ENCODE data around the gene GBX1.

Gene GBX1

GRCh38 chr7:151167197-151167961 is at the start of gene GBX1:
Gene GBX1, minus strand, starts transcription at chr7:151167694. Its CDS starts 146 bp downstream, at chr7:151167548.
- DNase-seq, result no peak

GRCh38 chr7:151215396-151215795 is 47.9 kb upstream of the GBX1 start:
- DNase-seq, result no peak

- no peak for DNase-seq
Measured at GRCh38 chr7:151213826-151214225, 46.3 kb upstream of the GBX1 start.

DNA sequence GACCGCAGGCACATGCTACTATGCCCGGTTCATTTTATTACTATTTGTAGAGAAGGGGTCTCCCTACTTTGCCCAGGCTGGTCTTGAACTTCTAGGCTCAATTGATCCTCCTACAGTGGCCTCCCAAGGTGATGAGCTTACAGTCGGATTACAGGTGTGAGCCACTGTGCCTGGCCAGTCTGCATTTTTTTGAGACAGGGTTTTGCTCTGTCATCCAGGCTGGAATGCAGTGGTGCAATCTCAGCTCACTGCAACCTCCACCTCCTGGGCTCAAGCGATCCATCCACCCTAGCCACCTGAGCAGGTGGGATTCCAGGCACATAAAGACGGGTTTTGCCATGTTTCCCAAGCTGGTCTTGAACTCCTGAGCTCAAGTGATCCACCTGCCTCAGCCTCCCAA is 45.1 kb upstream of the GBX1 start:
- DNase-seq, result no peak

GRCh38 chr7:151211155-151211772 is 43.8 kb upstream of the GBX1 start:
- no peak for DNase-seq

DNA sequence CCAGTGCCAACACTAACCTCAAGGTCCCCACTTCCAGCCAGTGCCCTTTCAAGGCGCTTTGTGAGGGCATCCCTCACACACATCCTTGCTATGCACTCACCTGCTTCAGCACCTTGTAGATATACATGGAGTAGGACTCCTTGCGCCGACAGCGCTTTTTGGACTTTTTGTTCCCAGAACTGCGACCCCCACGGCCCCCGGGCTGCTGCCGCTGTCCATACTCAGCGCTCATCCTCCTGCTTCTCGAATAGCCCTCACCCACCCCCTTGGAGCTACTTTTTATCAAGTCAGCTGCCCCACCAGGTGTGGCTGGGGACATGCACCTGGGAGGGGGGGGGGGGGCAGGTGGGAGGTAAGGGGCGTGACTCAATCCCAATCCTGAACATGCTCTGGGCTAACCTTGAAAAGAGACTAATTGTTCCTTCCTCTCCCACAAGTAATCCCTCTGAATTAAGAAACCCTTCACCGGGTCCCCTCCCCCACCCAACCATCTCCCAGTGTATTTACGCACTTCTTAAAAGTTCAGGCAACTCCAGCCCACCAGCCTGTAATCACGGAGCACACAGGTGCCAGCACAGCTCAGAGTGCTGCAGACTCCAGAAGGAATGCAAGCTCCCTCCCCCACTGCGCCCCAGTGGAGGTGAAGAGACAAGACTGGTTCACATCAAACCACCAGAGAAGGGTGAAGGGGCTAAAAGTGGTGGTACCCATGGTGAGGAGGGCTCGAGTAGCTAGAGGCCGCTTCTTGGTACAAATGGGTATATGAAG is 42.8 kb upstream of the GBX1 start, which contains the start of gene H2BK1:
Gene H2BK1, minus strand, starts transcription at position 402 of the 768 bp plus-strand sequence. Its CDS starts 170 bp downstream, at position 232.
- DNase-seq, result no peak

DNA sequence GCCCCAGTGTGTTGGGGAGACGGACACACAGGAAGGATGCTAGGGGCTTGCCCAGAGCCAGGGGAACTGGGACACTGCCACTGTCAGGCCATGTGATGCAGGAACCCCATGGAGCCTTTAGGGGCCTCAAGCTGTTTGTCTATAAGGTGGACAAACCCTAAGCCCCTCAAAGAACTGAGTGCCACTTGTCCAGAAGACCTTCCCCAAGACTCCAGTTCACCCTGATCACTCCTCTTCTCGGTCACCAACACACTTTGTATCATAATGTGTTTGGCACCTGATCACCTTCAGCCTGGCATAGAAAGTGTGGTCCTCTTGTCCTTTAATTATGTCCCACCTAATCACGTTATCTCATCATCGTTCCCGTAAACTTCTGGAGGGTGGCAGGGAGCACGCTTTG is 42.1 kb upstream of the GBX1 start:
- no peak for DNase-seq

DNA sequence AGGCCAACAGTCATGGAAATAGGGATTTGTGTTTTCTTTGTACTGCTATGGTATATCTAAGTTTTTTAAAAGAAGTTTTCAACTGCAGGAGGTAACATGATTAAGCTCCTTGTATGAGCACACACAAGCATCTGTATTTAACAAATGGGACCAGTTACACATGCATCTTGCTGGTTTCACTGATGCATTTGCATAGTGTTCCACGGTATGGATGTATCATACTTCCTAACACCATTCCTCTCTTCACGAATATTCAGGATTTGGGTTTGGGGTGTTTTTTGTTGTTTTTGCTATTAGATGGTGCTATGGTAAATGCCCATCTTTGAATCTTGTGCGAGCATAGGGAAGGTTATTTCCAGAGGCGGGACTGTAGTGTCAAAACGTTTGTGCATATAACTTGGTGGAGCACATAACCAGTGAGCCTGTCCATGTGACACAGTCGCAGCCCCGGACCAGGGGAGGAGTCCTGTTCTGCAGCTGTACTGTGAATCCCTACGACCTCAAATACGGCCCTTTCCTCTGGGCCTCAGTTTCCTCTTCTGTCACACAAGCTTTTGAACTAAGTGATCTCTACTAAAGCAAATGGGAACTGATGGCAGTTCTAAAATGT is 40.9 kb upstream of the GBX1 start:
- DNase-seq, result no peak

DNA sequence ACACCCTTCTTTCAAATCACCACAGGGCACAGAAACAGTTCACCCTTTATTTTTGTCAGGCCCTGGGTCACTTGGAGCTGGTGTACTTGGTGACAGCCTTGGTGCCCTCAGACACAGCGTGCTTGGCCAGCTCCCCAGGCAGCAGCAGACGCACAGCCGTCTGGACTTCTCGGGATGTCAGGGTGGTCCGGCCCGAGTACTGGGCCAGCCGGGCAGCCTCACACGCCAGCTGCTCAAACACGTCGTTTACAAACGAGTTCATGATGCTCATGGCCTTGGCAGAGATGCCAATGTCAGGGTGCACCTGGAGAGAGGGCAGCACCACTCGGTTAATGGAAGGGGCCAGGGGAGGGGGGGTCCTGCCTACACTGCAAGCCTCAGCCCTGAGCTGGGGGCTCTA is 40.3 kb upstream of the GBX1 start:
- DNase-seq, result peak; percentile 17

DNA sequence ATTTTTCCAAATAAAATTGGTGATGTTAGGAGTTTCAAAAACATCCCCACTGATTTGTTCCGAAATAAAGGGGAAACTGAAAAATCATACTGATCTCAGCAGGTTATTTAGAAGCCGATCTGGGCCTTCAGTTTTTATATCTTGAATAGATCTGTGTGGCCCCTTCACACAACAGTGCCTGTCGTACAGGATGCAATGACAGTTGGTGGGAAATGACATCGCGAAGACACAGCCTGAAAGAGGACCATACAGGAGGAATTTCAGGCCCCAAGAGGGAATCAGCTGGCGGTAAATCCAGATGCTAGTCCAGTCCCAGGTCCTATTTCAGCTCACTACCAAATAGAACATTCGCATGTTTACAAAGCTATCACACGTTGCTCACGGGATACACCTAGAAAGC is 39.8 kb upstream of the GBX1 start:
- no peak for DNase-seq

GRCh38 chr7:151206914-151207313 is 39.4 kb upstream of the GBX1 start:
- no peak for DNase-seq

DNA sequence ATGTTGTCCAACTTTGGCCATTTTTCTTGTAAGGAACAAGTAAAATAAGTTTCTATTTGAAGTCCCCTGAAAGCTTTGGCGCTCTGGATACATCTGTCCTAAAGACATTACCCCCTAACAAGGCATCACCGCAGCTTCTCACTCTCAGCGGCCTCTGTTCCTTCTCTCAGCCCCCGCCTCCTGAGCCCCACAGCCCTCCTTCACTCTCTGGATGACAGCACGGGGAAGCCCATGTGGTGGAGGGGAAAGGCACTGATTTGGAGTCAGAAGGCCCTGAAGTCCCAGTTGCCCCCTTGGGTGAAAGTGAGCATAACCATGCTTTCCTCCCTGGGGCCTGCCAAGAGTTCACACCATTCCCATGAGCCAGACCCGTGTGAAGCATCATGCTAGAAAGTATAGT is 38.2 kb upstream of the GBX1 start:
- DNase-seq, result no peak

DNA sequence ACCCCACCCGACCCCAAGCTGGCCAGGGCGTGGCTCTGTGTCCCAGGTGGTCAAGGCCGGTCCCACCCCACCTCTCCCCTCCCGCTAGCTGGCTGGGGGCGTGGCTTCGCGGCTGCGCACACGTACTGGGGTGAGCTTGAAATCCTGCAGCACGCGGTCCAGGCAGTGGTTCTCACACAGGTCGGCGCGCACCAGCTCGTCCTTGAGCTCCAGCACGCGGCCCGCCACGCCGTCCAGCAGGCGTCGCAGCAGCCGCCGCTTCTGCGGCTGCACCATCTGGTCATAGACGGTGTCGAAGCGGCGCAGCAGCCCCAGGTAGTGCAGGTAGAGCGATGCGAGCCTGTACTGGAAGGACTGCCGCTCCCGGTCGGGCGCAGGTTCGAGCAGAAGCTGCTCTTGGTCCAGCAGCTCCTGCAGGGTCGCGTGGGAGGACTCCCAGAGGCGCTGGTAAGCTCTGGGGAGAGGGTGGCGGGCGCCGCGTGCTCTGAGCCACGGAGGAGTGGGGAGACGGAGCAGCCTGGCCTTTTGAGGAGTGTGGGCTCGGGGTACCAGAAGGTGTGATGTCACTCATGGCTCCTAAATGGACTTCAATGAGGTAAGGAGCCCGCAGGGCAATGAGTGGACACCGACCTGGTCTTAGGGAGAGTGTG is 37.0 kb upstream of the GBX1 start:
- no peak for DNase-seq

- DNase-seq, result no peak
Measured at GRCh38 chr7:151202836-151203235, 35.3 kb upstream of the GBX1 start.

DNA sequence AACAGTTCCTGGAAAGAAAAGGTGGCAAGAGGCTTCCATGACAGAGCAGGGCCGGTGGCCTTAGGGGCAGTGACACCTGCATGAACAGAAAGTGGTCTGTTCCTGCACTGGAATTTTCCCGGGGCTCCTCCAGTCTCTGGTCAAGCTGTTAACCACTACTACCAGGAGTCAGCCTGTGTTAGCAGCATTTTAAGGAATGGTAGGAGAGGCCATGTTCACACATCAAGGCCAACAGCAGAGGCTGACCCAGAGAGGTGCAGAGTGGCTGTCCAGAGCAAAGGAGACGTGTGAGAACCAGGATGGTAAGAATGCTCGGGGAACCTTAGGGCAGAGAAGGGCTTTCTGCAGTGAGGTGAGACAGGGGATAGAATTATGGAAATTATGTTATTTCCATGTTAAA is 34.3 kb upstream of the GBX1 start:
- DNase-seq, result no peak

DNA sequence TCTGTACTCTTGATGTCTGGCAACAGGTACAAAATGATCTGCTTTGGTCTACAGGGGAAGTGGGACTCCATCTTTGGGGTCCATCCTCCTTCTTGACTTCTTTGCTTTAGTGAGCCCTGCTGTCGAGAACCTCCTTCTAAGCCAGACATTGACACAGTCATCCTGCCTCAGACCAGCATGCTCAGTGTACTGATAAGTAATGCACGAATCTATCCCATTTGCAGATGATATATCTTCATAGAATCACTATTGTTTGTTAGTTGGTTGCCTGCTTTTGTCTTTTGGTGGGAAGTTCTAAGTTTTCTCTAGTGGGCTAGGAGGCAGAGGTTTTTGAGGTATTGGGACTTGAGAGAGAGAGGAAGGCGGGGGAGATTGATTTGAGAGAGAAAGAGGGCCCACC is 33.9 kb upstream of the GBX1 start:
- no peak for DNase-seq

DNA sequence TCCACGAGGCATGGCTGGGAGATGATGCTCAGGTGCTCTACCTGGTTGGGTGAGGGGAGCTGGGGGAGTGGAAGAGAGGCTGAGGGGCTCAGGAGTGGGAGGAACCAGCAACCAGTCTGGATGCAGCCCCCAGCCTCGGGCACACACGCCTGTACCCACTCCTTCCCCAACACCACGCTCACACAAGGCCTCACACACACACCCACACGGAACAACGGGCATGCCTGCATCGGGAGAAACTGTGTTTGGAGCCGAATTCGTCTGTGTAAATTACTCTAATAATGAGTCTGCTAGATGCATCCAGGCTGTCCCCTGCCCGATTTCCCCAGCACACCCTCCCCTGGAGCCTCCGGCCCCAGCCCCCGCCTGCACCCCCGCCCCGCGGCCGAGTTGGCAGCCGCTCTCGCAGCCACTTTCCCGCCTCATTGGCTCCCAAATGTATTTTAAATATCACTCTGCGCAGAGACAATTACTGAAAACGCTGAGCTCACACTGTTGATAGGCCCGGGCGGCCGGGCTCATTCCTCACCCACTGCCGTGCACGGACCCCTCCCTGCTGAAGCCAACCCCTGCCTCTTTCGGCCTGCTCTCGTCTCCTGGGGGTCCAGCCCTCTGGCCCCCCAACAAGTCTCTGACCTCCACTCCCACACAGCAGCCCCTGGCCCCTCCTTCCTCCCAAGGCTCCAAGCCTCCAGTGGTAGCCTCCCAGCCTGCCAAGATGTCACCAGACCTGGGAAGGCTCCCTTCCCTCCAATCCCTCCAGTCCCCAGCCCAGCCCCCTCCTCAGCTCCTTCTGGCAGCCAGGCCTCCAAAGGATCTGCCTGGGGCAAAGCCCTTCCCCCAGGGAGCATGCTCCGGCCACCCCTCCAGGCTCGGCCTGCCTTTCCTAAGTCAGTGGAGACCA is 31.7 kb upstream of the GBX1 start:
- DNase-seq, result peak; percentile 54

- no peak for DNase-seq
Measured at GRCh38 chr7:151197932-151198331, 30.4 kb upstream of the GBX1 start.

- DNase-seq, result no peak
Measured at GRCh38 chr7:151195616-151196450, 28.3 kb upstream of the GBX1 start.

DNA sequence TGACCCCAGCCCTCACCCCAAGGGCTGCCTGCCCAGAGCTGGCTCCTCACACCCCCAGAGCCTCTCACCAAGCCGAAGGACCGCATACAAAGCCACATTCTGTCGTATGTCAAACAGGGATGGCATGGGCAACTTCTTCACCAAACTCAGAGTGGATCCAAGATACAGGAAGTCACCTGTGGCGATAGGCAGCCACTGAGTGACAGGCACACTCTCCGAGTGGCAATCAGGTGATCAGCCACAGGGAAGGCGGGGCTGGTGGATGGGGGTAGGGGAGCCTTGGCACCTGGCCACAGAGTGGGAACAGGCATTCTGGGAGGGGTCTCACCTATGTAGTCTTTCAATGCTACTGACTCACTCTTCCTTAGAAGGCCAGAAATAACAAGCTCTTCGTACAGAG is 26.7 kb upstream of the GBX1 start:
- no peak for DNase-seq

Data from NCI-H1092 treated with DMSO at 0.1 percent for 48 hours (cell line).